Muscle of leg (tissue), 11 donors: Measurements from ENCODE around the gene ITGA11. TPM values are rescaled to one million over a fixed set of nuclear protein-coding genes. Genes with fewer than 3 reads are reported as not detected.
"Not testable (repeated sequence)": the region's sequence is repeated elsewhere in the genome, so short reads cannot be mapped to it uniquely, and the experiment has no call there.

Source experiments
- DNase-seq: peaks from one replicate; pipeline ENCODE4 v3.0.0; 2013
- H3K27ac ChIP-seq: one replicate; pipeline ENCODE4 v1.5.1; 2013; ENCODE audit warnings: mild to moderate bottlenecking, low read length, control low read depth
- H3K27me3 ChIP-seq: one replicate; pipeline ENCODE4 v1.6.1; 2013; ENCODE audit warnings: low read length; ENCODE audit not compliant: control insufficient read depth, insufficient read depth
- H3K36me3 ChIP-seq: one replicate; pipeline ENCODE4 v1.6.1; 2013; ENCODE audit warnings: low read length; ENCODE audit not compliant: control insufficient read depth, insufficient read depth
- H3K4me1 ChIP-seq: one replicate; pipeline ENCODE4 v1.6.1; 2013; ENCODE audit warnings: low read length; ENCODE audit not compliant: control insufficient read depth, insufficient read depth
- H3K4me3 ChIP-seq: one replicate; pipeline ENCODE4 v1.5.1; 2013; ENCODE audit warnings: low read length, control low read depth
- H3K9me3 ChIP-seq: replicated peaks from 2 replicates; pipeline ENCODE4 v1.6.1; 2013; ENCODE audit warnings: low read depth, low read length; ENCODE audit not compliant: control insufficient read depth
- WGBS: methylation state at CpG from one replicate; pipeline ENCODE4 v1.1.5; 2013; ENCODE audit warnings: missing lambda C conversion rate; ENCODE audit not compliant: insufficient coverage; 5-methylcytosine and 5-hydroxymethylcytosine counted together
- polyA plus RNA-seq, 8 donors: library from polyadenylated mRNA; unstranded; fragments of 120-200 nt; gene quantifications; one replicate each; pipeline versions ENCODE4 v1.2.1 to v1.2.3, GENCODE V29; 2013; ENCODE audit warnings: inconsistent platforms in 1 of 8, low replicate concordance in 1 of 8; ENCODE audit not compliant: insufficient read length in 8 of 8, insufficient read depth in 1 of 8
- total RNA-seq: library from RNA; stranded (reverse); fragments of 120-200 nt; gene quantifications from one replicate; pipeline ENCODE4 v1.2.4, GENCODE V29; 2013

The ITGA11 gene
- total and polyA plus RNA-seq, 9 donors, result 1.8 to 17.9 (median 5.5) TPM

GRCh38 chr15:68426116-68426515, 5.8 kb downstream of the ITGA11 start:
- WGBS, result 83% methylated on average over 5 of the region's 6 CpGs
- H3K27ac ChIP-seq, result no peak overlapping the region
- no peaks in the 10 kb centered on the region for H3K9me3 ChIP-seq
- peaks cover 29% of the 10 kb centered on the region for H3K27me3 ChIP-seq
- peaks cover 6% of the 10 kb centered on the region for H3K4me1 ChIP-seq
- no peak for DNase-seq
- no peak overlapping the region for H3K4me3 ChIP-seq
- no peaks in the 10 kb centered on the region for H3K36me3 ChIP-seq

DNA sequence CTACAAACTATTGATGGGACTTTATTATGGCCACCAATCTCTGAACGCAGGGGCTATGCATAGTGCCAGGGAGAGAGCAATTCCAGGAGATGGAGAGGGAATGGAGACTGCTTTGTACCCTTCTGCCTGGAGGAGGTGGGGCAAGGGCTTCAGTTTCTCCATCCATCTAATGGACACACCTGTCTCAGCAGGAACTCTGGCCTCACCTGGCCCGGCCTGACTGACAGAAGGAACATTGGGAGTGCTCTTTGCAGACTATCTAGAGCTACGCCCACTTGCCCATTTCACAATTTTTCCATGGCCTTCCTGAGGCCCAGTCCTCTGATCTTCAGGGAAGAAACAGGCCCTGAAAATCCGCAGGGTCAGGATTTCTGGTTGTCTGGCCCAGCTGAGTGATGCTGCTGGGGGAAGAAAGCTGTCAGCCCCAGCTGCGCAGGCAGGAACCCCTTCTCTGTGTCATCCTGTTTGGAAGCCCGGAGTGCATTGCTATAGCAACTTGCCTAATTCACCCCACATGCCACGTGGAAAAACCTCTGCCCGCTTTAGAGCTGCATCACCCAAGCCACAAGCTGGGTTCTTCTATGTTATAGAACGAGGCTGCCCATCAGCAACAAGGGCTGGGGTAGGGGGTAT, 6.4 kb downstream of the ITGA11 start:
- H3K27me3 ChIP-seq, result peaks cover 23% of the 10 kb centered on the region
- 86% methylated on average over 3 of the region's 9 CpGs for WGBS
- H3K4me1 ChIP-seq, result peaks cover under 1% of the 10 kb centered on the region
- no peaks in the 10 kb centered on the region for H3K9me3 ChIP-seq
- no peak overlapping the region for H3K27ac ChIP-seq
- DNase-seq, result no peak
- no peak overlapping the region for H3K4me3 ChIP-seq
- H3K36me3 ChIP-seq, result no peaks in the 10 kb centered on the region

DNA sequence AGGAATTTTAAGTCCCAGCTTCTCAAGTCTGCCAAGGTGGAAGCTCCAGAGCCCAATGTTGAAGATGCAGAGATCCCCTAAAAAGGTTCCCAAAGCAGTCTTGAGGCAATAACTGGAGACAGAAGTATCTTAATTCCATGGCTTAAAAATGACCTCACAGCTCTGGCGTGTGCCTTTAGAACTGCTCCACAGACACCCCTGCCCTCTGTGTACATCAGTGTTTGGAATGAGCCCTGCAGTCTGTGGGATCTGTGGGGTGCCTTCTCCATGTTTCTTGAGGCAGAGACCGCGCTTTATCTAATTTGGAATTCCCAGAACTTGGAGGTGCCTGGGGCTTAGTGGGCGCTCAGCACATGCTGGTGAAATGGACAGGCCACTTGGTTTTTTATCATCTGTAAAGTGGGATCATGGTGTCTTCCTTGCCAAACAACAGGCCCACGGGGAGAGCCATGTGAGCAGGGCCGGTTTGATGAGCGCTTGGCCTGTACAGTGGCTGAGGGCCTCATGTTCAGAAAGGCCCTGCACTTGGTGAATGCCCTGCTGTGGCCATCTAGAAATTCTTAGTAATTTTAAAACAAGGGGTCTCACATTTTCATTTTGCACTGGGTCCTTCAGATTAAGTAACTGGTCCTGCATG, 7.1 kb downstream of the ITGA11 start:
- Histone ChIP-seq H3K9me3 (no peaks in the 10 kb centered on the region), H3K4me3 (no peak overlapping the region), H3K4me1 (no peaks in the 10 kb centered on the region), H3K27me3 (peaks cover 16% of the 10 kb centered on the region), H3K36me3 (no peaks in the 10 kb centered on the region), H3K27ac (no peak overlapping the region)
- WGBS, result 86% methylated on average over 6 of the region's 7 CpGs
- no peak for DNase-seq

DNA sequence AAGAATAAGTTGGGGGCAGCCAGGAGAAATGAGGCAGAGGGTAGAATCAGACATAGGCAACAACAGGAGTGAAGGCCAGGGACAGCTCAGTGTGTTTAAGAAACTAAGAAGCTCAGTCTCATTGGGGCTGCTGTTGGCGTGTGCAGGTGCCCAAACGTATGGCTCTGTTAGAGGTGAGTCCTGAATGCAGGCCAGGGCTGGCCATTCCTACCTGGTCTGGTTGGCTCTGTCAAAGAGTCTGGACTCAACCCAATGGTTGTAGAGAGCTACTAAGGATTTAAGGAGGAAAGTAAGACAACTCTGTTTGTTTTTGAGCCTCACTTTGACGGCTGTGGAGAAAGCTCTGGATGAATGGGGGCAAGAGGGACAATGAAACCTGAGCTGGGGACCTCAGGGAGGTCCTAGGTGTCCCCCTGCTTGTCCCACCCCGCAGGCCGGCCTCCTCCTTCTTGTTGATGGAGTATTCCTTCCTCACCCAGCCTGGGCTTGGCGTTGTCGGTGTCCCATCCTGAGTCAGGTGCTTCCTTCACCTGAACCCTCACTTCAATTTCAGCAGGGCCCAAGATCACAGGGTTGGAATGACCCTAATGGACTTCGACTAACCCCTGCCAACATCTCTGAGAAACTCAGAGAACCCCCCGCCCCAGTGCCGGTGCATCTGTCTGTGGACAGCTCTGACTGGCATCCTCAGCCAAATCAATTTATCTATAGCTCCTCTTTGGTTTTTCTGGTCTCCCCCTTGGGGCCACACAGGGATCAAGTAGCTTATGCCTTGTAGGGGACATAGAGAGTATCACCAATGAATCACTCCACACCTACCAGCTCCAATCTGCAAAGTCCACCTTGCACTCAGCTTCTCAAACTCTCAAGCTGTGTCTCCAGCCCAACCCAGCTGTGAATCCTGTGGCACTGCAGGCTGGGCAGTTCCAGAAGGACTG, 8.3 kb downstream of the ITGA11 start:
- Histone ChIP-seq H3K9me3 (no peaks in the 10 kb centered on the region), H3K36me3 (no peaks in the 10 kb centered on the region), H3K4me3 (no peak overlapping the region), H3K27me3 (peaks cover 8% of the 10 kb centered on the region), H3K27ac (no peak overlapping the region), H3K4me1 (peaks cover 8% of the 10 kb centered on the region)
- DNase-seq, result no peak
- WGBS, result 81% methylated on average over 10 of the region's 10 CpGs

DNA sequence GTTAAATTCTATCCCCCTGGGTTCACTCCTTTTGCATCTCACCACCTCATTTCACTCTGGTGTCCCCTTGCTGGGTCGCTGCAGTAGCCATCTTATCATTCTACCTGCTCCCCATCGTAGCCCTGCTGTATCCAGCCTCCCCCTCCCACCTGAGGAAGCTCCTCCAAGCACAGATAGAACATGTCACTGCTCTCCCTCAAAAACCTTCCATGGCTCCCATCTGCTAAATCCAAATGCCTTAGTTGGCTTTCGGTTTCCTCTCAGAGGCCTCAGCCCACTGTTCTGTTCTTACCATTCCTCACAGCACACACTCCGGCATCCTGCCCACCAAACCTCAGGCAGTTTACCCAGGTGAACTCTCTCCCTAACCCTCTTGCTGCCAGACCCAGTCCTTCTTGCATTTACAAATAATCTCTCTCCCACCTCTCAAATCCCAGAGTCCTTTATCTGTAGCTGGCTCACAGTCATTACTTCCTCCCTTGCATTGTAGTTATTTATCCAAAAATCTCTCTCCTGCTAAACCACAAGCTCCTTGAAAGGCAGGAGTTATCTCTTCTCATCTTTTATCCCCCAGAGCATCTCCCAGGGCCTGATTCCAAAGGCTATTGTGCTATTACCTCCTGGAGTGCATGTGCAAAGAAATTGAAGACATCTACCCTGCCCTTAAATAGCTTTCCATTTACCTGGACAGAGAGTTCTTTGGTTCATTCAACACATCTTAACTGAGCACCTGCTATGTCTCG, 9.4 kb downstream of the ITGA11 start:
- not testable (repeated sequence) for H3K4me3 ChIP-seq, H3K27me3 ChIP-seq, DNase-seq, H3K9me3 ChIP-seq, H3K36me3 ChIP-seq, H3K27ac ChIP-seq
- H3K4me1 ChIP-seq, result peaks cover 10% of the 10 kb centered on the region
- 77% methylated on average over 4 of the region's 5 CpGs for WGBS

DNA sequence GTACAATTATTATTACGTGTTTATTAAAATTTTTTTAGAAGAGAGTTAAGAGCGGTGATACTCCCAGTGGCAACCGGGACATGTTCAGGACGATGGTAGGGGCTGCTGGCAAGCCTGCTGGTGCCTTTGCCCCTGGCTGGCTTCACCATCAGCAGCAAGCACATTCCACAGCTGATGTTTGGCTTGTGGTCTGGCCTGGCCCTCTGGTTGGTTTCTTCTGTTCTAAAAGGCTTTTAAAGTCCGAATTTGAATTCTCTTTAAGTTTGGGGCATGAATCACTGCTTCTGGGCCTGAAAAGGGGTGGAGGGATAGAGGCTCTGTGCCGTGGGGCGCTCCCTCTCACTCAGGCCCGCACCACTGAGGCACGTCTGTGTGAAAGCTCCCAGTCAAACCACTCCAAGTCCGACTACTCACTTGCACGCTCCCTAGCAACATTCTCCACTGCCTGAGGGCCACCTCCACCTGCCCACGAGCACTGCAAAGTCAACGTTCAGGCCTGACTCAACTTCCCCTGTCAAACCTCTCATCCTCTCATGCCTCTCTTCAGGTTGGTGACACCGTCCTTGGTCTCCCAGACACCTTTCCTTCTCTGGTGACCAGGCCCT, 10.1 kb downstream of the ITGA11 start:
- no peak overlapping the region for H3K27ac ChIP-seq
- H3K27me3 ChIP-seq, result no peaks in the 10 kb centered on the region
- DNase-seq, result no peak
- H3K9me3 ChIP-seq, result no peaks in the 10 kb centered on the region
- peaks cover 10% of the 10 kb centered on the region for H3K4me1 ChIP-seq
- WGBS, result 80% methylated on average over 12 of the region's 14 CpGs
- no peaks in the 10 kb centered on the region for H3K36me3 ChIP-seq
- no peak overlapping the region for H3K4me3 ChIP-seq

DNA sequence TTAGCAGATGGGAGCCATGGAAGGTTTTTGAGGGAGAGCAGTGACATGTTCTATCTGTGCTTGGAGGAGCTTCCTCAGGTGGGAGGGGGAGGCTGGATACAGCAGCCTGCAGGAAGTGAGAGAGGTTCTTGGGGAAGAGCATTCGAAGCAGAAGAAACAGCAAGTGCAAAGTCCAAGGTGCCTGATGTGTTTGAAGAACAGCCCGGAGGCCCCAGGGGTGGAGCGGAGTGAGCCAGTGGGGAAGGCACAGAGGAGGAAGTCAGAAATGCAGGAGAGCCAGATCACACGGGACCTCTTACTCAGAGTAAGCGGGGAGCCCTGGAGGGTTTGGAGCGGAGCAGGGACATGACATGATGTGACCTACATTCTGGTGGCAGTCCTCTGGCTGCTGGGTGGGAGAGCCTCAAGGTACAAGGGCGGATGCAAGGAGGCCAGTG, 10.8 kb downstream of the ITGA11 start:
- no peaks in the 10 kb centered on the region for H3K9me3 ChIP-seq
- no peak for DNase-seq
- WGBS, result 54% methylated on average over 7 of the region's 7 CpGs
- no peaks in the 10 kb centered on the region for H3K27me3 ChIP-seq
- H3K4me1 ChIP-seq, result peaks cover 10% of the 10 kb centered on the region
- no peak overlapping the region for H3K27ac ChIP-seq
- no peak overlapping the region for H3K4me3 ChIP-seq
- no peaks in the 10 kb centered on the region for H3K36me3 ChIP-seq

DNA sequence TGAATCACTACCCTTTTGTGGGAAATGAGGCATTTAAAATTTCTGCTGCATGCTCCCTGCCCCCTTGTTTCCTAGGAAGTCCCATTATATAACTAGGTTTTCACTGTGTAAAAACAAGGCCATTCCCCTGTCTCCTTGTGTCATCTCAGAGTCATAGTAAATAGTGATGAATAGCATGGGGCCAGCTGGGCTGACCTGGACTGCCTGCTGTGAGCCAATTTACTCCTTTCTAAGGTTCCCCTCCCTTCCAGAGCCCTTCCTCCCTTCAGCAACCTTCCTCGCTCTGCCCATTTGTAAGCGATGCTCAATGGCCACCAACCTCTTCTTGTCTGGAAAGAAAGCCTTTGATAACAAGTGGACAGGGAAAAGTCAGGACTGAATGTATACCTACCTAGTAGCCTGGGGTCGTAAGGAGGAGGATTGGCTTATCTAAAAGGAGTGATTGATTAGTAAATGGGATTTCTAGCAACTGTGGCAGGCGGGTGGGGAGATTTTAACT, 11.7 kb downstream of the ITGA11 start:
- peaks cover 10% of the 10 kb centered on the region for H3K4me1 ChIP-seq
- no peaks in the 10 kb centered on the region for H3K9me3 ChIP-seq
- no peak overlapping the region for H3K4me3 ChIP-seq
- no peak overlapping the region for H3K27ac ChIP-seq
- DNase-seq, result no peak
- 92% methylated on average over 1 of the region's 4 CpGs for WGBS
- H3K36me3 ChIP-seq, result no peaks in the 10 kb centered on the region
- H3K27me3 ChIP-seq, result no peaks in the 10 kb centered on the region

DNA sequence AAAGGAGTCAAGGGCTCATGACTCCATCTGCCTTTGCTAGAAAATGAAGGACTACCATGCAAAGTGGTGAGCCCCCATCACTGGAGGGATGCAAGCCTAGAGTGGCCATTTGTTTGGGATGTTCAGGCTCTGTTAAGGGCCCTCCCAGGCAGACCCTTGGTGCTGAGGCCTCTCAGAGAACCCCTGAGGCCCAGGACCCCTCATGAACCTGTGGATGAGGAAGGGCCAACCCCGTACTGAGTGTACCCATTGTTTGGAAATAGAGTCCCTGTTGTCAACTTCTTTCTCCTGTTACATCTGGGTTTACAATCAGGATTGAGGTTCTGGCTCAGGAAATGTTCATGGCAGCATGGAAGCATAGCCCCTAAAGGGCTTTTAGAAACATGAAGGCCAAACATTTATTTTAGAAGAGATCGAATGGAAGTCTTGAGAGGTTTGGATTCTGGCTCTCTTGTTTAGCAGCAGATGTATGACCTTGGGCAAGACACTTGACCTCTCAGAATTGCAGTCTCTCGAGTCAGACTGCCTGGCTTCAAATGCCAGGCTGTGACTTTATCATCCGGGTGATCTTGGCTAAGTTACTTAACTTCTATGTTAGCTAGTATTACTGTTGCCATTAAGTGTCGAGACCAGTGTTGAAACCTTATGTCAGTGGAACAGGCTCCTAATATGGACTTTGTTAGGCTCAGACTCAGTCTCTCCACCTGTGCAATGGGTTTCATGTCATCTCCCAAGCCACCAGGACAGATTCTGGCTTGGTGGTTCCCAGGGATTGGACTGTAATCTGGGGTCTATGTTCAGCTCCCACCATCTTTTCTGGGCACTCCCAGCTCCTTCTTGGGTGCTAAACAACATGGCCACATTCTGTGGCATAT, 12.4 kb downstream of the ITGA11 start:
- peaks cover 10% of the 10 kb centered on the region for H3K4me1 ChIP-seq
- no peaks in the 10 kb centered on the region for H3K36me3 ChIP-seq
- DNase-seq, result no peak
- H3K27me3 ChIP-seq, result no peaks in the 10 kb centered on the region
- no peak overlapping the region for H3K4me3 ChIP-seq
- no peaks in the 10 kb centered on the region for H3K9me3 ChIP-seq
- no peak overlapping the region for H3K27ac ChIP-seq
- 66% methylated on average over 4 of the region's 5 CpGs for whole genome bisulfite sequencing
